GM18507 (cell line): Measurements from ENCODE around the gene PXMP2.

Experiments used
- DNase-seq: peaks from one replicate; pipeline ENCODE4 v3.0.0; 2011; ENCODE audit warnings: low read depth; ENCODE audit not compliant: insufficient read length; ENCODE audit errors: extremely low spot score
- FAIRE-seq: peaks from 2 replicates; lab custom pipeline; 2011; peaks lifted over from hg19 to GRCh38; lab: Jason Lieb, UNC

The PXMP2 gene

DNA sequence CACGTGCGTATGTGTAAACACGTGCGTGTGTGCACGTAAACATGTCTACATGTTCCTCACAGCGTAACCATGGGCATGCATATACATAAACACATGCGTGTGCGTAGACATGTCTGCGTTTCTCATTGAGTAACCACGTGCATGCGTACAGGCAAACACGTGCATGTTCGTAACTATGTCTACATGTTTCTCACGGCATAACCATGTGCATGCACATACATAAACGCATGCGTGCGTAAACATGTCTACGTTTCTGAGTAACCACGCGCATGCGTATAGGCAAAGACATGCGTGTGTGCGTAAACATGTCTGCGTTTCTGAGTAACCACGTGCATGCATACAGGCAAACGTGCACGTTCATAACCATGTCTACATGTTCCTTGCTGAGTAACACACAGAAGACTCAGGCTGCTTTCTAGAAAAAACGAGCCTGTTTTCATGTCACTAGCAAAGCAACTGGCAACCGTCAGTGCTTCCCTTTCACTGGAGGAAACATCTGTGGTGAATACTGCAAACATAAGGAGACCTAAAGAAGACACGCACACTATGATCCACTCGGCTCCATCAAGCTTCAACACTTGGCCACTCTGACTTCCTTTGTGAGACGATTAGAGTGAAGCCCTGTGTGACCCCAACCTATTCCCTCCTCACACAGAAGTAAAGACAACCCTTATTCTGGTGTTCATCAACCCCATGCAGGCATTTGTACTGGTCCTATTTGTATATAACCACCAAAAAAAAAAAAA is 29.1 kb upstream of the PXMP2 start:
- FAIRE-seq: no peak
- DNase-seq: no peak

- DNase-seq (no peak), FAIRE-seq (no peak)
These were observed 28.2 kb upstream of the PXMP2 start for GRCh38 chr12:132659146-132659545.

- no peak for FAIRE-seq
These were observed 27.3 kb upstream of the PXMP2 start for GRCh38 chr12:132660052-132660451.

GRCh38 chr12:132660996-132661395 is 26.4 kb upstream of the PXMP2 start:
- FAIRE-seq (no peak), DNase-seq (no peak)

More at GRCh38 chr12:132660052-132660451, 27.3 kb upstream of the PXMP2 start:
- DNase-seq: no peak

DNA sequence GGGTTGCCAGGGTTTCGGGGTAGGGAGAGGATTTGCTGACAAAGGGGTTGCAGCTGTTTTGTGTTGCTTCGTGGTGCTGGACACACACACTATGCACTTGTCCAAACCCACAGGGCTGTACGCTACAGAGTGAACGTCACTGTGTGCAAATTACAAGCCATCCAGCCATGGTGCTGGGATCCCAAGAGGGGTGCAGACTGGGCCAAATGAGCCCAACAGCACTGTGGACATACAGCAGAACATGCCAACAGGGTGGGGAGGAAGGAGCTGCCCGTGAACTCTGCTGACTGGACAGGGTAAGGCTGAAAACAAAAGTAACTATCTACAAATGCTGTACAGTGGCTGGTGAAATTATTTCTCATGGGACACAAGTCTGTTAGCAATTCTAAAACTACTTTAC is 25.4 kb upstream of the PXMP2 start:
- no peak for DNase-seq
- FAIRE-seq: no peak

- FAIRE-seq: no peak
- no peak for DNase-seq
These were observed 24.3 kb upstream of the PXMP2 start for GRCh38 chr12:132662901-132663755.

GRCh38 chr12:132664206-132665148 is 22.9 kb upstream of the PXMP2 start:
- DNase-seq (no peak), FAIRE-seq (no peak)

GRCh38 chr12:132665149-132665491 is 22.3 kb upstream of the PXMP2 start:
- FAIRE-seq (no peak), DNase-seq (no peak)

GRCh38 chr12:132665794-132666193 is 21.6 kb upstream of the PXMP2 start:
- no peak for DNase-seq
- FAIRE-seq: no peak

- no peak for FAIRE-seq
These were observed 18.9 kb upstream of the PXMP2 start for GRCh38 chr12:132668191-132669088.

GRCh38 chr12:132669166-132669879 is 18.1 kb upstream of the PXMP2 start:
- DNase-seq (no peak), FAIRE-seq (no peak)

More at GRCh38 chr12:132668191-132669088, 18.9 kb upstream of the PXMP2 start:
- no peak for DNase-seq

DNA sequence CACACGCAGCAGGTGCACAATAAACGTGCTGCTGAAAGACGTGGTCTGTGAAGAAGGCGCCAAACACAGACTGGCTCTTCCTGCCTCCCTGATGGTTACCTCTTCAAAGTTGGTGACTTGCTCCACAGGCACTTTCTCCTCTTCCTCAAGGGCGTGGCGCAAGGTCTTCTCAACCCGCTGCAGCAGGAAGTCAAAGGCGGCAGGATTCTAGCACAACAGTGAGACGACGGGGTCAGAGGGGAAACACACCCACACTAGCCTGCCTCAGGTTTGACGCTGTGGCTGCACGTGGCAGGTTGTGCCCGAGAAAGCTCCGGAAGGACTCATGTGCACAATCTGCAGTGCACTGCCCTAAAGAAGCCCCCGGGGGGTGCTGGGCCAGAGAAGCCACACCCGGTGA is 15.3 kb upstream of the PXMP2 start:
- FAIRE-seq (no peak), DNase-seq (no peak)

GRCh38 chr12:132672678-132673077 is 14.7 kb upstream of the PXMP2 start:
- FAIRE-seq (no peak), DNase-seq (no peak)

GRCh38 chr12:132673288-132674179 is 13.9 kb upstream of the PXMP2 start:
- DNase-seq (no peak), FAIRE-seq (no peak)

- no peak for FAIRE-seq
- DNase-seq: no peak
These were observed 12.8 kb upstream of the PXMP2 start for GRCh38 chr12:132674561-132674960.

DNA sequence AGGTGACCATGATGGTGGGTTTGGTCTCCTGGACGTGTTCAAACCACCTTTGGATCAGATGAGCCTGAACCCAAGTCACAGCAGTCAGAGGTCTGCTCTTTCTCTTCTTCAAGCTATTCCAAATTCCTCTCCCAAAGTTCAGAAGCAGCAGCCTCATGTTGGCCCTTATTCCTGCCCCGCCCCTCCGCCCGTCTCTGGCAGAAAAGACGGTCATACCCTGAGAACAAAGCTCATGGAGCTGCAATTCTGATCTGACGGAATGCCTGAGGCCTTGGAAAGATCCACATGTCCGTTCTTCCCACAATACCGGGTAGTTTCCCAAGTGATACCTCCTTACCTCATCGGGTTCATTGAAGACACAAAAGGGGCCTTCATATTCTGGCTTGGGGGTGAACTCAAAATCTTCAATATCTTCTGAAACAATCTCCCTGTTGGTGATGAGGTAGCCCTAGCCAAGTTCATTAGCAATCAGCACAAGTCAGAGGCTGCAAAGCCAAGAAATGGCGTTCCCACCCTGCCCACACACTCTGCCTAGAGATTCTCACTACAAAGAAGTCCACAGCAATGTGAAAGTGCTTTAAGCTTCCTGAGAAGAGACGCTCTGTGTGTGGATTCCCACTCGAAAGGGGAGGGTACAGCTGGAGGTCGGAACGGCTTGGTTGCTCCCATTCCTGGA is 11.5 kb upstream of the PXMP2 start:
- DNase-seq: no peak
- no peak for FAIRE-seq

GRCh38 chr12:132677492-132677891 is 9.9 kb upstream of the PXMP2 start:
- FAIRE-seq (no peak), DNase-seq (no peak)
